Esophagus (tissue), 2 donors: ENCODE measurements around the gene ATP9B. TPM values are rescaled to one million over a fixed set of nuclear protein-coding genes. Genes with fewer than 3 reads are reported as not detected.

Source experiments
- H3K27ac ChIP-seq, 2 donors: one replicate each; pipeline ENCODE4 v1.5.1; 2013; ENCODE audit warnings: low read depth in 2 of 2, mild to moderate bottlenecking in 2 of 2, inconsistent platforms in 1 of 2, low read length in 1 of 2, moderate library complexity in 1 of 2
- H3K27me3 ChIP-seq, 2 donors: one replicate each; pipeline ENCODE4 v1.6.1; 2013; ENCODE audit warnings: low read length in 2 of 2, control low read depth in 1 of 2, mild to moderate bottlenecking in 1 of 2; ENCODE audit not compliant: insufficient read depth in 2 of 2, control insufficient read depth in 1 of 2
- H3K36me3 ChIP-seq, 2 donors: one replicate each; pipeline ENCODE4 v1.6.1; 2013; ENCODE audit warnings: low read length in 1 of 2; ENCODE audit not compliant: control insufficient read depth in 2 of 2, insufficient read depth in 2 of 2
- H3K4me1 ChIP-seq, 2 donors: one replicate each; pipeline ENCODE4 v1.6.1; 2013; ENCODE audit warnings: low read length in 1 of 2; ENCODE audit not compliant: control insufficient read depth in 2 of 2, insufficient read depth in 2 of 2
- H3K4me3 ChIP-seq, 2 donors: one replicate each; pipeline ENCODE4 v1.5.1; 2013; ENCODE audit warnings: low read length in 2 of 2, mild to moderate bottlenecking in 2 of 2, low read depth in 1 of 2, moderate library complexity in 1 of 2
- H3K9me3 ChIP-seq, 2 donors: one replicate each; pipeline ENCODE4 v1.6.1; 2013; ENCODE audit warnings: mild to moderate bottlenecking in 2 of 2, low read depth in 1 of 2, low read length in 1 of 2, moderate library complexity in 1 of 2; ENCODE audit not compliant: control insufficient read depth in 2 of 2, insufficient read depth in 1 of 2
- WGBS, 2 donors: extraction: QIAGEN DNeasy Blood & Tissue Kit; methylation state at CpG; one replicate each; pipeline ENCODE4 v1.1.7; 2013; 5-methylcytosine and 5-hydroxymethylcytosine counted together
- polyA plus RNA-seq, 2 donors: library from polyadenylated mRNA; stranded (reverse); fragments of 200-250 nt; gene quantifications; one replicate each; pipeline ENCODE4 v1.2.3, GENCODE V29; 2013
- donor health status: healthy with polysubstance abuse.
- donor health status: Bipolar disorder and iron deficiency.

Gene ATP9B
- polyA plus RNA-seq, 2 donors: 9.6 to 10.5 TPM

GRCh38 chr18:79182047-79182713, 113.0 kb downstream of the ATP9B start:
- Histone ChIP-seq H3K36me3 (no peaks in the 10 kb centered on the region), H3K27ac (no peak overlapping the region), H3K4me1 (no peaks in the 10 kb centered on the region), H3K27me3 (no peaks in the 10 kb centered on the region), H3K9me3 (no peaks in the 10 kb centered on the region), H3K4me3 (no peak overlapping the region)
- 95 to 98% methylated on average over 3 of the region's 3 CpGs for WGBS, 2 donors

GRCh38 chr18:79185648-79186047, 116.5 kb downstream of the ATP9B start:
- no peaks in the 10 kb centered on the region for H3K27me3 ChIP-seq
- peaks cover 0 to 4% of the 10 kb centered on the region in 2 donors for H3K36me3 ChIP-seq
- H3K9me3 ChIP-seq: no peaks in the 10 kb centered on the region
- H3K4me3 ChIP-seq: no peak overlapping the region
- no peak overlapping the region for H3K27ac ChIP-seq
- no peaks in the 10 kb centered on the region for H3K4me1 ChIP-seq
- WGBS, 2 donors: 87 to 89% methylated on average over 3 of the region's 3 CpGs

- no peaks in the 10 kb centered on the region for H3K27me3 ChIP-seq
- 88 to 92% methylated on average over 2 of the region's 2 CpGs for WGBS, 2 donors
- H3K27ac ChIP-seq: no peak overlapping the region
- H3K4me1 ChIP-seq: no peaks in the 10 kb centered on the region
- H3K36me3 ChIP-seq: peaks cover 0 to 4% of the 10 kb centered on the region in 2 donors
- H3K9me3 ChIP-seq: no peaks in the 10 kb centered on the region
- H3K4me3 ChIP-seq: no peak overlapping the region
These were observed 117.5 kb downstream of the ATP9B start for GRCh38 chr18:79186649-79187048.

DNA sequence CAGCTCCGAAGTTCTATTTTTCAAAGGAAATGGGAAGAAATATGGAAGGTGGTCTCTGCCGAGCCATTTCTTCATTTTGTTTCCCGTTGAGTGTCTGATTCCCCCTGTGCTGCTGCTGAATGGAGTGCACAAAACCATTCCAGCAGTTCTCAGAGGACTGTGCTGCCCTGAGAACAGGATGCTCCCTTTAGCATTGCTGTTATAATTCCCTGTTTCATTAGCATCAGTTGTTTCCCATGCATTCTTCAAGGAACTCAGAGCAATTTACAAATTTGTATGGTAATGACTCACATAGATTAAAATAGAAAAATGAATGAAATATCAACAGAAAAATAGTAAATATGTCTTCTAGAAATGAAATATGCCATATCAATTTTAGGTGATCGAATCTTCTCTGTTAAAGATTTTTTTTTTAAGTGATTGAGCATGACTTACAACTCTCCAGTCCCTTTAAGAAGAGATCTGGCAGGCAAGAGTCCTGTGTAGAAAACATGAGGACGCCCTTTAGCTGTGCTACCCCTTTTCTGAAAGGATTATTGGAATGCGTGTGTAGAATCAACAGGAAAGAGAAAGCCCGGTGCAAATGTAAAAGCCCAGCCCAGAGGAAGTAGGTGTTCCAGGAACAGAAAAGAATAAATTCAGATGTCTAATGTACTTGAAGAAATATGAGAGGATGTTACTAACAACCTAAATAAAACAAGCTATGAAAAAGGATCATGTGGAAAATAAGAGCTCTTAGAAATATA, 118.5 kb downstream of the ATP9B start:
- 79 to 84% methylated on average over 7 of the region's 7 CpGs for WGBS, 2 donors
- no peaks in the 10 kb centered on the region for H3K9me3 ChIP-seq

DNA sequence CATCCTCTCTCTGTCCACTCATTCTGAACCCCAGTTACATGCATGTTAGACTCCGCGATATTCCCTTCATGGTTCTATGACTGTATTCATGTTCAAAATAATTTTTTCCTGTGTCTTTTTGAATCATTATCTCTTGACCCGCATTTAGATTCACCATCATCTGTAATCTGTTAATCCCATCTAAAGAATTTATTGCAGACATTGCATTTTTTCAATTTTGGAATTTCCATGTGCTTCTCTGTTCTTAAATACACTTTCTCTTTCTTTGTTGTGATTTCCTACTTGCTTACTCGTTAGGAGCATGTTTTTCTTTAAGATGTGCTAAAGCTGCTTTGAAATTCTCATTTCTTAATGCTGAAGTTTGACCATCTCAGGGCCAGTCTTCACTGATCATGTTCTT, 122.2 kb downstream of the ATP9B start:
- no peaks in the 10 kb centered on the region for H3K9me3 ChIP-seq
- peaks cover 5 to 7% of the 10 kb centered on the region in 2 donors for H3K36me3 ChIP-seq
- 95 to 96% methylated on average over 4 of the region's 4 CpGs for WGBS, 2 donors
- H3K4me1 ChIP-seq: no peaks in the 10 kb centered on the region
- no peak overlapping the region for H3K27ac ChIP-seq
- H3K27me3 ChIP-seq: no peaks in the 10 kb centered on the region
- H3K4me3 ChIP-seq: no peak overlapping the region

More for the DNA sequence above, 118.5 kb downstream of the ATP9B start:
- H3K27ac ChIP-seq: no peak overlapping the region
- no peaks in the 10 kb centered on the region for H3K4me1 ChIP-seq
- no peak overlapping the region for H3K4me3 ChIP-seq
- peaks cover 0 to 4% of the 10 kb centered on the region in 2 donors for H3K36me3 ChIP-seq
- H3K27me3 ChIP-seq: no peaks in the 10 kb centered on the region

DNA sequence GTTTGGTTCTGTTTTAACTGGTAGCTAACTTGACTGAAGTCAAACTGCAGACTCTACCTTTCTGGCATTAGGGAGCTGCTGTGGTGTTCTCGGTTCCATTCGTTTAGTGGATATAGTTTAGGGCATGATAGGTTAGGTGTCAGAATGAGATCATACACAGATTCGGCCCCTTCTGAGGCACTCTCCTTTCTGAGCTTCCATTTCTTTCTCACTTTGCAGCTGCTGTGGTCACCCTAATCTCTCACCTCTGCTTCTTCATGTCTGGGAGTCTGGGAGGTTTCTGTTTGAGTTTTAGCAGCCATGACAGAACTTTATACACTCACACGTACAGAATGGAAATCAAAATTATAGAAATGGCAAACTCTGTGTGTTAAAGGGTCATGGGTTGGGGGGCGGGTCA, 122.8 kb downstream of the ATP9B start:
- no peaks in the 10 kb centered on the region for H3K4me1 ChIP-seq
- H3K4me3 ChIP-seq: no peak overlapping the region
- H3K27me3 ChIP-seq: no peaks in the 10 kb centered on the region
- 92 to 94% methylated on average over 5 of the region's 5 CpGs for WGBS, 2 donors
- H3K9me3 ChIP-seq: no peaks in the 10 kb centered on the region
- no peak overlapping the region for H3K27ac ChIP-seq
- peaks cover 5 to 7% of the 10 kb centered on the region in 2 donors for H3K36me3 ChIP-seq

GRCh38 chr18:79193826-79194225, 124.6 kb downstream of the ATP9B start:
- Histone ChIP-seq H3K4me3 (no peak overlapping the region), H3K27me3 (no peaks in the 10 kb centered on the region), H3K4me1 (no peaks in the 10 kb centered on the region), H3K36me3 (peaks cover 5 to 7% of the 10 kb centered on the region in 2 donors), H3K9me3 (no peaks in the 10 kb centered on the region), H3K27ac (no peak overlapping the region)
- 83 to 86% methylated on average over 2 of the region's 2 CpGs for WGBS, 2 donors

DNA sequence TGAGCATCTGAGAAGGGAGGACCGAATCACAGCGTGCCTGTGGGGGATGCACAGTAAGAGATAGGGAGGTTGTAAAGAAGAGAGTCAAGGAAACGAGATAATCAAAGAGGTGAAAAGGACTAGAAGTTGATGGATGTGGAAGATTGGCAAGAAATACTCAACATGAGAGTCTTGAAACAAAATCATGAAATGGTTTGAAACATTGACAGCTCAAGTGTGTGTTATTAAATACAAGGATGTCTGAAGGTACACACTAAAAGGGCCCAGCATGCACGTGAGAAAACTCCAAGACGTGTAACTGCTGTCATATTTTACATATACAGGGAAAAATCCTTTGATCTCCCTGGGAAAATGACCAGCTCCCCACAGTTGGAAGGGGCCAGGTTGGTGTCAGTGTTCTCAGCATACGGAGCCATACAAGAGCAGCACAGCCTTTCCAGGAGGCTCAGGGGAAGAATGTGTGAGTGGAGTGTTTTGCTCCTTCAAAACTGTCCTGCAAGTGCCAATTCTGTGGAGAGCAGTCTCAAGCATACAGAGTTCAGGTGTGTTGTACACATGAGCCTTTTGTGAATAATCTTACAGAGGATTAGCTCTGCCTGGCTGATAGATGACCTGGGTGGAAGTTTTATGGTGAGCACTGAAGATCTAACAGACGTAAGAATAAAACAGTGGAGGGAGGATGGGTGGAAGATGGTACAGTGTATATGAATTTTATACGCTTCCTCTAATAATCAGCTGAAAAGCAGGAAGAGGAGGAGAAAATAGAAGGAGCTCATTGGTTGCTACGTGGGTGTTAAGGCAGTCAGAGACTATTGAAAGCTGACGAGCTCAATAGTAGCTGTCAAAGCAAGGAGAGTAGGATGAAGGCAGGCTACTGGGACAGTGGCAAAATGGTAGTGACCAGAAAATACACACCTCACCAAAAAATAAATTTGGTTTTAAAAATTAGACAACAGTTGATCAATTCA, 126.8 kb downstream of the ATP9B start:
- H3K4me1 ChIP-seq: peaks cover 0 to 3% of the 10 kb centered on the region in 2 donors
- no peaks in the 10 kb centered on the region for H3K9me3 ChIP-seq
- H3K27ac ChIP-seq: no peak overlapping the region
- peaks cover 5% of the 10 kb centered on the region in 2 donors for H3K36me3 ChIP-seq
- no peak overlapping the region for H3K4me3 ChIP-seq
- no peaks in the 10 kb centered on the region for H3K27me3 ChIP-seq
- WGBS, 2 donors: 82 to 91% methylated on average over 10 of the region's 10 CpGs

DNA sequence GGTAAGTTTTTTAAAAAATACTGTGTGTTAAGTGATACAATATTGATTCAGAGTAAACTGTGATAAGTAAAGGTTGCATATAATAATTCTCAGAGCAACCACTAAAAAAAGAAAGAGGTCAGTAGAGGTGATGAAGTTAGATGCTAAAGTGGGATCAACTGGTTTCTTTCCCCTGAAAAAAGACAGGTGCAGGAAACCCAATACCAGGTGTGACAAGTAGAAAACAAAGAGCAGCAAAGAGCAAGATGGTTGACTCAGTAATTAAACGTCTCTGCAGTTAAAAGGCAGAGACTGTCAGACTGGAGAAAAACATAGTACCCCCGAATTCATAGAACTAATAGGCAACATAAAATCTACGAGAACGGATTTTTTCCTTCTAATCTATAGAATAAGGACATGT, 128.3 kb downstream of the ATP9B start:
- no peak overlapping the region for H3K4me3 ChIP-seq
- H3K36me3 ChIP-seq: peaks cover 5% of the 10 kb centered on the region in 2 donors
- 87 to 94% methylated on average over 4 of the region's 4 CpGs for WGBS, 2 donors
- H3K4me1 ChIP-seq: peaks cover 0 to 3% of the 10 kb centered on the region in 2 donors
- no peaks in the 10 kb centered on the region for H3K27me3 ChIP-seq
- no peak overlapping the region for H3K27ac ChIP-seq
- no peaks in the 10 kb centered on the region for H3K9me3 ChIP-seq
